HT1080 (cell line): Measurements from ENCODE around the gene RBM12. TPM values are rescaled to one million over a fixed set of nuclear protein-coding genes. Genes with fewer than 3 reads are reported as not detected.

Source experiments
- DNase-seq: peaks from one replicate; pipeline ENCODE4 v3.0.0-alpha.2; 2015; ENCODE audit warnings: low read depth
- total RNA-seq: library from RNA; depleted of rRNA; stranded (reverse); fragments of >200 nt; shearing (Covaris generic); gene quantifications from 2 replicates; pipeline ENCODE4 v1.2.3, GENCODE V29; 2014

RBM12 gene
- total RNA-seq, 1 experiment from 2014 or later, result 68.1 TPM

GRCh38 chr20:35626386-35627001, 38.2 kb downstream of the RBM12 start:
- no peak for DNase-seq

GRCh38 chr20:35625584-35626385, 38.9 kb downstream of the RBM12 start:
- no peak for DNase-seq

- DNase-seq, result no peak
Observed at GRCh38 chr20:35621560-35621946, 43.1 kb downstream of the RBM12 start.

GRCh38 chr20:35620818-35621559, 43.7 kb downstream of the RBM12 start:
- no peak for DNase-seq

- peak; percentile 82 for DNase-seq
Observed at GRCh38 chr20:35619196-35620095, 45.3 kb downstream of the RBM12 start.

- no peak for DNase-seq
Observed at GRCh38 chr20:35618263-35619131, 46.2 kb downstream of the RBM12 start.

- DNase-seq, result peak; percentile 29
Observed at GRCh38 chr20:35617397-35618262, 47.1 kb downstream of the RBM12 start.

GRCh38 chr20:35616465-35617396, 48.0 kb downstream of the RBM12 start:
- DNase-seq, result peak; percentile 98

- DNase-seq, result no peak
Observed at GRCh38 chr20:35615667-35616464, 48.8 kb downstream of the RBM12 start, which contains the start of gene SPAG4. Gene SPAG4 (plus strand): TSS chr20:35615829. CDS start chr20:35616004, 175 bp downstream.

GRCh38 chr20:35611482-35611881, 53.2 kb downstream of the RBM12 start:
- no peak for DNase-seq

GRCh38 chr20:35610833-35611427, 53.8 kb downstream of the RBM12 start:
- no peak for DNase-seq

GRCh38 chr20:35607003-35607735, 57.5 kb downstream of the RBM12 start:
- DNase-seq, result no peak

GRCh38 chr20:35606127-35606526, 58.6 kb downstream of the RBM12 start:
- DNase-seq, result no peak

- DNase-seq, result no peak
Observed at GRCh38 chr20:35604449-35604747, 60.3 kb downstream of the RBM12 start.

- no peak for DNase-seq
Observed at GRCh38 chr20:35603695-35604448, 60.8 kb downstream of the RBM12 start.
